NCI-H146 (cell line): Measurements from ENCODE around the gene RRBP1.

Experiments used
- DNase-seq: peaks from one replicate; lab custom pipeline; 2025; lab: John Stamatoyannopoulos, UW

RRBP1 gene

GRCh38 chr20:17634661-17635331 lies 47.2 kb downstream of the RRBP1 start:
- no peak for DNase-seq

DNA sequence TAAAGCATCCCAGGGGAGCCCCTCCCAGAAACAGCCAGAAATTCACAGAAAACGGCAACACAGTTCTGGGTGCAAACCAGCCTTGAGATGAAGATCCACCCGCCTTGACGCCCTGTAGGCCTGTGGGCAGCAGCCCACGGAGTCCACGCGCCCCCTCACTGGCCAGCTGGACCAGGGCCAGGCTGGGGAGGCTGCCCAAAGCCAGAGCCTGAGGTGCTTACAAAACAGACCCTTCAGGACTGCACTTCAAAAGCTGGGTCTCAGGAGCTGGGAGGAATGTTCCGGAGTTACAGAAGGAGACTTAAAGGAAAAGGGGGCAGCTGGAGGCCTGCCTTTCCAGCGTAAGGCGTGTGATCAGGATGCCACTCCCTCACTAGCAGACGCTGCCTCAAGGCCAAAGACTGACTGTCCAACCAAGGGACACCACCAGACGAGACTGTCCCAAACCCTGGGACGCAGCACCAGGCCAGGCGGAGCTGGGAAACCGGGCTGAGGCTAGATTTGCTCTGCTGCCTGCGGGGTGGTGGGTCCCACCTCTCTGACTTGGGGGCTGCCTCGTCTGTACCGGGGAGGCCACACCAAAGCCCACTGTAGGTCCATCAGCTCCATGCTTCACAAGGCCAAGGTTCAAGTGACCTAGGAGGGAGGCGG lies 48.1 kb downstream of the RRBP1 start:
- DNase-seq: no peak

- DNase-seq: no peak
Measured at GRCh38 chr20:17633221-17633849, 48.7 kb downstream of the RRBP1 start.

DNA sequence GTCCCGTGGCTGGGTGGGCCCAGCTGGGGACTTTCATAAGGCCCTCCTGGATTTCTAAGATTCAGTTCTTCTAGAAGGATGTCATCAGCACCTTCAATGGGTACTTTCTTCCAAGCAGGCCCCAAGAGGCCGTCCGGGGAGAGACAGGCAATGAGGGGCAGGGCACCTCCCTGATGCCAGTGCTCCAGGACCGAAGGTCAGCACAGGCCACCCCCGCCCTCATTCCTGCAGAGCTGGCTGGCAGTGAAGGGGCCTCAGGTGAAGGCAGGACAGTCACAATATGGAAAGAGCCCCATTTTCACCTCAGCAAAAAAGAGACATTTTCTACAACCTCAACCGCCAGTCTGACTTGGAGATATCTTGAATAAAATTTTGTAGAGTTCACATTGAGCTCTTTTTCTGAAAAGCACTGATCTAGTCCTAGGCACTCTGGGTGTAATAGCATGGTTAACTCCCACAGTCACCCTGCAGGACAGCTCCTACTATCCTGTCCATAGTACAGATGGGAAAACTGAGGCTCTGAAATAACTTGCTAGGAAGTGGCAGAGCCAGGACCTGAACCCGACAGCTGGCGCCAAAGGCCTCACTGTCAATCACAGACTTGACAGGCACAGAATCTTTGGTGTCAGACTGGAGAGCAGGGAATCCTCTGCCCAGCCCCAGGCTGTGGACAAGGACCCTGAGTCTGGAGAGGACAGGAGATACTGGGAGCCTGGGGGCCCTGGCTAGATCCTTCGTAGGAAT lies 50.3 kb downstream of the RRBP1 start:
- DNase-seq: no peak

- DNase-seq: no peak
Measured at GRCh38 chr20:17630806-17631195, 51.2 kb downstream of the RRBP1 start.

DNA sequence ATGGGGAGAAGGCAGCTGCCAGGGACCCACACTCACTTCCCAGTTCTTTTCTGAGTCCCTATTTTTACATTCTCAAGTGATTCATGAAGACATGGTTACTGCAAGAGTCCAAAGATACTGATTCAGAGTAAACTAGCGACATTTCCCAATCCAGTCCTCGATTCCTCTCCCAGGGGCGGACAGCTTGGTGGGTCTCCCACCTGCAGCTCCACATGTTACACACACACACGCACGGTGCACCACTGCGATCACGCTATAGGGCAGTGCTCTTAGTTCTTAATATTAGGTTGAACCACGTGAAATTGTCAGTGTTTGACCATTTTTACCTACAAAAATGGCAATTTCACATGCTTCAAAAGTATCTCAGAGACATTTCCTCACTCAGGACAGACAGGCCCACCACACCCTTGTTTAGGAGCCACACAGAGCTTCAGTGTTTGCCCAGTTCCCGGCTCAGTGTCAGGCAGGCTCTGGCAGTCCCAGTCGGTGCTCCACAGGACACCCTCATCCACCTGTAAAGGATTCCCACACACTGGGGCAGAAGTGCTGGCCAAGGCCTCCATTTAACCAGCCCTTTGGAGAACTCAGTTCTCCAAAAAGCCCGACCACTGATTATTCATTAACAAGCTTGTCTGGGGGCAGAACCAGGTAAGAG lies 51.8 kb downstream of the RRBP1 start:
- no peak for DNase-seq

- no peak for DNase-seq
Measured at GRCh38 chr20:17629678-17630089, 52.4 kb downstream of the RRBP1 start.

DNA sequence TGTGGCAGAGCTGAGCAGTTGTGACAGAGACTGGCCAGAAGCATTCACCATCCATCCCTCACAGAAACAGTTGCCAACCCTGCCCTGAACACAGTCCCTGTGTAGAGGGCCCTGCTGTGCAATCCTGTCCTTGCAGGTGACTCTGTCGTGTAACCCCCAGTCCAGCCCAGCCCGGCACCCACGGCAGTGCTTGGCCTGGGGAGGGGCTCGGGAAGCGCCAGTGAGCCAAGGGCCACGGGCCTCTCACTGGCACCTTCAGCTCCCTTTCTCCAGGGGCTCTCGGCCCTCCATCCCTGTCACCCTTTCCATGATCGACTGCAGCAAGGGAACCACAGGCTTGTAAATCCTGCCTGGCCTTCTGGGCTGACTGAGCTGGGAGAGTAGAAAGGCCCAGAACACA lies 53.0 kb downstream of the RRBP1 start:
- DNase-seq: no peak

- no peak for DNase-seq
Measured at GRCh38 chr20:17628101-17628841, 53.8 kb downstream of the RRBP1 start.

- no peak for DNase-seq
Measured at GRCh38 chr20:17627101-17627955, 54.7 kb downstream of the RRBP1 start.

DNA sequence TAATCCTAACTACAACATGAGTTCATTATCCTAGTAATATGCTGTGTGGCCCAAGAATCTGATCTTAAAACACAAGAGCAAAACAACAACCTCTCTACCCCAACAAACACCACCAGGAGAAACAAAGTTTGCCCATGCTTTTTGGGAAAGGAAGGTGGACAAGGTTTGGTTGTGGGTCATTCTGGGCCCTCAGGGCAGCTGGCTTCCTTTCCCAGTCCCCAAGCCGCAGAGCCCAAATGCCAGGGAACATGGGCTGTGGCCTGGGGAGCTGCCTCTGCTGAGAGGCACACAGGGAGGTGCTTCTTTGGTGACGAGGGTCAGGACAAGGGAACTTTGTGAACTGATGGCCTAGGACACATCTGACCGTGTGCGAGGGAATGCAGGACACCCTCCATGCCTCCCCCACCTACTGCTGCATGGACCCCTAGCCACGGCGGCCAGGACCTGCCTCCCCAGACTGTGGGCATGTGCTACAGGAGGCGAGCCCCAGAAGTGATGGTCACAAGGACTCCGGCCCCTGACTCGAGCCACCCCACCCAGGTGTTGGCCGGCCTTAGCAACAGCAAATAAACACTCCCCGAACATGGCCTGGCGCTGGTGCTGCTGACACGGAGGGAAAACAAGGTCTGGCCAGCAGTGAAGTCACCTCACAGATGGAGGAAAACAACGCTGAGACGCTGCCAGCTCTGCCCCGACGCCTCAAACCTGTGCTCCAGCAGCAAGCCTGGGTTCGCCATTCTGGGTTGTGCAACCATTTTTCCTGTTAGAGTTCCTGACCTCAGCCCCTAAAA lies 55.6 kb downstream of the RRBP1 start:
- no peak for DNase-seq

GRCh38 chr20:17625246-17626051 lies 56.6 kb downstream of the RRBP1 start:
- no peak for DNase-seq

- no peak for DNase-seq
Measured at GRCh38 chr20:17624551-17625245, 57.3 kb downstream of the RRBP1 start.

DNA sequence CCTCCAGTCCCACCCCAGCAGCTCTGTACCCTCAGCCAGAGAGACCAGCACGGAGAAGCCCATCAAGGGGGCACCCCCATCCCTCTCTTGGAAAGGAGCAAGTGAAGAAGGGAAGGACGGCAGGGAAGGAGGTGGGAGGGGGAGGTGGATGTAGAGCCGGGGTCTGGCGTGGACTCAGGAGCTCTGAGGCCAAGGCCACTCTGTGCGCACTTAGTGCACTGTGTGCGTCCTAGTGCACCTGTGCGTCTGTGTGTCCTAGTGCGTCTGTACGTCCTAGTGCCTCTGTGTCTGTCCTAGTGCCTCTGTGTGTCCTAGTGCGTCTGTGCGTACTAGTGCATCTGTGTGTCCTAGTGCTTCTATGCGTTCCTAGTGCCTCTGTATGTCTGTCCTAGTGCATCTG lies 58.0 kb downstream of the RRBP1 start:
- no peak for DNase-seq

GRCh38 chr20:17622851-17623508 lies 59.1 kb downstream of the RRBP1 start:
- no peak for DNase-seq

DNA sequence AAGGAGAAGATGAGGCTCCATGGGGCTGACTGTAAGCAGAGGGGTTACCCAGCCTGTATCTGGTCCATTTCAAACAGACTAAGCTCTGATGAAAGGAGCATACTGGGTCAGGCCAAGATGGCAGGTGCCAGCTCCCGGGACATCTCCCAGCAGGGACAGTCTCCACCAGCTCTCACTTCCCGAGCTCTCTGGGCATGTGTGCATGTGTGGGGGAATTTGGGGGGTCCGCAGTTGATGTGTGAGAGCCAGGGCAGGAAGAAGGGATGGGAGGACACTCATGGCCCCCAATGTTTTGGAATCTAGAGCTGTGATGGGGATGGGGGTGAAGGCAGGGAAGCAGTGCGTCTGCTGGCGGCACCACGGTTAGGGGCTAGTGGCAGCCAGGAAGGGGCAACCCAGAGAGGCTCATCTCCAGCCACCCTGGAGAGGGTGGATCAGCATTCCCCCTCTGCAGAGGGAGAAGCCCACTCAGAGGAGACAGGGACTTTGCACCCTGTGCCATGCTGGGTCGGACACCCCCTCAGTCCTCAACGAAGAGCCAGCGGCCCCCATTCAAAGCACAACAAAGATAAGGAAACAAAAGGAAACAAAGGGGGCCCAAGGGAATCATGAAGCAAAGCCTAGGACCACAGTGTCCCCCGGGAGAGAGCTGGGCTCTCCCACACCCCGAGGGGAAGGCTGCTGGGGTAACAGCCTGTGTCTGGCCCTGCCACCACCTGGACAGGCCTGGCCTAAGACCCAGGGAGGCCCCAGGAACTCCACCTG lies 59.8 kb downstream of the RRBP1 start:
- no peak for DNase-seq
